G401 (cell line): ENCODE data around the gene GOLGA7B. TPM values are rescaled to one million over a fixed set of nuclear protein-coding genes. Genes with fewer than 3 reads are reported as not detected.
"Not testable (repeated sequence)": the region's sequence is repeated elsewhere in the genome, so short reads cannot be mapped to it uniquely, and the experiment has no call there.

Experiments
- DNase-seq: peaks from one replicate; pipeline ENCODE4 v3.0.0-alpha.2; 2015; ENCODE audit warnings: low spot score
- in situ Hi-C: cut with HindIII; loops from 2 replicates; pipeline ENCODE4 v1.10.0; 2016; ENCODE audit warnings: low sequenced_read_pairs, mixed read lengths
- total RNA-seq: library from RNA; depleted of rRNA; stranded (reverse); fragments of >200 nt; shearing (Covaris generic); gene quantifications from 2 replicates; pipeline ENCODE4 v1.2.3, GENCODE V29; 2014

GOLGA7B gene
- total RNA-seq, 1 experiment from 2014 or later = not detected

DNA sequence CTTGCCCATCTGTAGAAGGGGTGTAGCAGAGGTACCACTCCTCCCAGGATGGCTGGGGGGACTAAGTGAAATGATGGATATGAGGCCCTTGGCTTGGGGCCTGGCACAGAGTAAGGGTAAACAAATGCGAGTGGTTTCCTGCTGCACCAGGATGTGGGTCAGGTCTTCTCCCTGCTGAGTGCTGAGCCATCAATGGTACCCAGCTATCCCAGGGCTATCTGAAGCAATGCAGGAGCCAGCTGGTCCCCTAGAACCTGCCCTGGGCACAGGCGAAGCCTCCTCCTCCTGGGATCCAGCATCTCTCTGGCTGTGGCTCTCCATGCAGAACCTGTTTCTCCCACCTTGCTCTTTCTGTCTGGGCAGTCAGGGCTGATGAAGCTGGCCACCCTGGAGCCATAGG lies 20.9 kb upstream of the GOLGA7B start:
- peak; percentile 60 for DNase-seq
- in situ Hi-C loops = no loop called here

DNA sequence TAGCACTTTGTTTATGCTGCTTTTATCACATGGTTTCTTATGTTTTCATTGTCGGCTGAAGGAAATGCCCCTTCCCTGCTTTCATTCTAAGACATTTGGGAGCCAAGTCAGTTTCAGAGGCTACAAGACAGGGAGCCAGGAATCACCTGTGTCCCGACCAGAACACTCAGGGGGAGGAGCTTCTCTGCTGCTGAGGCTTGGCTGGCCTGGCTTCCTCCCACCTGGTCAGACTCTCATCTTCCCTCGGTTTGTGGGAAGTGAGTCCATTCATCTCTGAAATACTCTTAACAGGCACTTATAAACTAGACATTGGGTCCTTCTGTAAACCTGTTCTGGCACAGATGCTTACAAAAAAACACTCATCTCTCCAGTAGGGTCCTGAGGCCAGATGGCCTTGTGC lies 19.6 kb upstream of the GOLGA7B start:
- DNase-seq = peak; percentile 89

DNA sequence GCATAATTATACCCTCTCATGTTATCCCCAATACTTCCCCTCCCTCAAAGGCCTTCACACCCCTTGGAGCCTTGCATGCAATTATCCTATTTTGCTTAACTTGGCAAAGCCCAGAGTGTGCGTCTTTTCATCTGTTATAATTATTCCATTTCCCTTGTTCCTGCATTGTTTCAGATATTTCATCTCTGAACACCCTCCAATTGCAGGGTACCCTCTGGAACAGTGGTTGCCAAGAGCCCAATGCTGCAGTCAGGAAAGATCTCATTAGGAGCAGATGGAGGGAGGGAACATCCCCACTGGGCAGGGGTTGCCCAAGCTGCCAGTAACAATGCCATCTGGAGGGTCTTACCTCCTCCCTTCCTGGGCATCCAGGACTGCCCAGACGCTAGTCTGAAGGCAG lies 18.4 kb upstream of the GOLGA7B start:
- DNase-seq = peak; percentile 31
- in situ Hi-C loops = no loop called here

More for the DNA sequence above, 19.6 kb upstream of the GOLGA7B start:
- in situ Hi-C loops = no loop called here

DNA sequence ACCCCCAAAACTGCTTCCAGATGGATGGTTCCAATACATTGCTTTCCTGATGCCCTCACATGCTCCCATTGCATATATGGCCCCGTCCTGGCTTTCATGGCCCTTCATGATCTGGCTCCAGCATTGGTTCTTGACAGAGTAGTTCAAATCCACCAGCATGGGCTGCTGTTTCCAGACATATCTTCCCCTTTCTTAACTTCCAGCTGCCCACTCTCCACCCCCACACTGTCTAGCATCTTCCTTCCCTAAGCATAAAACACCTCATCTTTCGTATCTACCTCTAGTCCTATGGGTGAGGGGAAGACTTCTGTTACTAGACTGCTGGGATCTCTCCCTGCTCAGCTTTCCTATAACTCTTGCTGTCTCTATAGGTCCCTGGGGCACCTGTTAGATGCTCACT lies 13.2 kb upstream of the GOLGA7B start:
- in situ Hi-C loops = no loop called here
- DNase-seq = no peak

DNA sequence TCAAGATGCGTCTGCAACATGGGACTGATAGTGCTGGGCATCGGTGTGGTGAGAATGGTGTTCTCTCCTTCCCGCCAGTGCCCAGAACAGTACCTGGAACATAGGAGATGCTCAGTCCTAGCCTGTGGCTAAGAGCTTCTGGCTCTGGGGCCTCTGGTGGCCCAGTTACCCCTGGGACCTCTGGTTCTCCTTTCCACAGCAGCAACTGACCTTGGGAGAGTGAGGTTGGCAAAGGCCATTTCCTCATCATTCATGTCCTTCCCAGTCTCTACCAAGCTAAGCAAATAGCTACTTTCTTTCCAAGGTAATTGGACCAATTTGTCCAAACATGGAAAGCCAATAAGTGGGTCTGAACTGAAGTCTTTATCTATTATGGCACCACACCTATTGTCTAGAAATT lies 11.6 kb upstream of the GOLGA7B start:
- no peak for DNase-seq
- in situ Hi-C loops = no loop called here

DNA sequence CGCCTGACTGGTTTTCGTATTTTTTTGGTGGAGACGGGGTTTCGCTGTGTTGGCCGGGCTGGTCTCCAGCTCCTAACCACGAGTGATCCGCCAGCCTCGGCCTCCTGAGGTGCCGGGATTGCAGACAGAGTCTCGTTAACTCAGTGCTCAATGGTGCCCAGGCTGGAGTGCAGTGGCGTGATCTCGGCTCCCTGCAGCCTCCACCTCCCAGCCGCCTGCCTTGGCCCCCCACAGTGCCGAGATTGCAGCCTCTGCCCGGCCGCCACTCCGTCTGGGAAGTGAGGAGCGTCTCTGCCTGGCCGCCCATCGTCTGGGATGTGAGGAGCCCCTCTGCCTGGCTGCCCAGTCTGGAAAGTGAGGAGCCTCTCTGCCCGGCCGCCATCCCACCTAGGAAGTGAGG lies 8.5 kb upstream of the GOLGA7B start:
- DNase-seq, in situ Hi-C loops: not testable (repeated sequence)

DNA sequence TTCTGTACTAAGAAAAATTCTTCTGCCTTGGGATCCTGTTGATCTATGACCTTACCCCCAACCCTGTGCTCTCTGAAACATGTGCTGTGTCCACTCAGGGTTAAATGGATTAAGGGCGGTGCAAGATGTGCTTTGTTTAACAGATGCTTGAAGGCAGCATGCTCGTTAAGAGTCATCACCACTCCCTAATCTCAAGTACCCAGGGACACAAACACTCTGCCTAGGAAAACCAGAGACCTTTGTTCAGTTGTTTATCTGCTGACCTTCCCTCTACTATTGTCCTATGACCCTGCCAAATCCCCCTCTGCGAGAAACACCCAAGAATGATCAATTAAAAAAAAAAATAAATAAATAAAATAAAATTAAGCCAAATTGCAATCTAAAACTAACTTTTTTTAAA lies 7.5 kb upstream of the GOLGA7B start:
- in situ Hi-C loops, DNase-seq: not testable (repeated sequence)

DNA sequence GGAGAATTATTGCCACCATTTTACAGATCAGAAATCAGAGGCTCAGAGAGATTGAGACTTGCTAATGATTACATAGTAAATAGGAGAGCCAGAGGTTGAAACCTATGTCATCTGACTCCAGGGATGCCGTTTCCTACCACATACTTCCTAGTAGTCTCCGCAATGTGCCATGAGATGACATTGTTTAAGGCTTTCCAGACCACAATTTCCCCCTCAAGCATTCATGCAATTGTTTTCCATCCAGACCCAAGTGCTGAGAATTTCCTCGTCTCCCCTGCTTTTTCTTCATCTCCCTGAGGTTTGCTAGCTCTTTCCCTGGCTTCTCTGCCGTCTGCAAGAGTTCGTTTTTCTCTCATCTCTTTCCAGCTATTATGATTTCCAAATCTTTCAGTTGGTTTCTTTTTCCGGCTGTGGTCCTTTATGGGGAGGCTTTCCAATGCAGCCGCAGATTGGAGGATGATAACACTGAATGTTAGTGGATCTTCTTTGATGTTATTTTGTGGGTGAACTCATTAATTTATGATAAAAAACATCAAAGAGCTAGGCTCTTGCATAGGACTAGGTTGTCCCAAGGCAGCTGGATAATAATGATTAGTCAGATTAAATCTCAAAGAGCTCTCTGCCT lies 6.9 kb upstream of the GOLGA7B start:
- in situ Hi-C loops = no loop called here
- DNase-seq = no peak

DNA sequence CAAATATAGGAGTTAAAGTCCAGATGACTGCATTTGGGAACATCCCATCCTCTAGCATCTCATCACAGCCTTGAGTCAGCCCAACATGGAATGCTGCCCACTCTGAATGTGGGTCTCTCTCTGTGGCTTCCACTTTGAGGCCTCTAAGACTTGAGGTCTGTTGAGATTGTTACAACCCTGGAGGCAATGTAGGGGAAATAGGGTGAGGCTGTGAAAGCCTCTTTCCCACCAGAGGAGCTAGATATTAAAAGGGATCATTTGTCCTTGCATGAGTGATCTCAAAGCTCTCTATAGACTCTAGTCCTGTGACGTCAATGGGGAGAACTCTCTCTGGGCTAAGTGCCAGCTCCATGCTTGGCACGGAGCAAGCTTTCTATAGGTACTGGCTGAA lies 6.4 kb upstream of the GOLGA7B start:
- DNase-seq = no peak
- in situ Hi-C loops = no loop called here

DNA sequence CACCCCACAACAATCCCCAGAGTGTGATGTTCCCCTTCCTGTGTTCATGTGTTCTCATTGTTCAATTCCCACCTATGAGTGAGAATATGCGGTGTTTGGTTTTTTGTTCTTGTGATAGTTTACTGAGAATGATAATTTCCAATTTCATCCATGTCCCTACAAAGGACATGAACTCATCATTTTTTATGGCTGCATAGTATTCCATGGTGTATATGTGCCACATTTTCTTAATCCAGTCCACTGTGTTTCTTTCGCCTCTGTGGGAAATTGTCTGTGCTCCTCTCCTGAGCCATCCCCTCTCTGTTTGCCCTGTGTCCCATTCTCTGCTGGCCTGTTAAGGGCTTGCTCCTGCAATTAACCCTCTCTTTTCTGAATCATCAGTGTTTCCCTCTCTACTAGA lies 5.7 kb upstream of the GOLGA7B start:
- DNase-seq, in situ Hi-C loops: not testable (repeated sequence)

DNA sequence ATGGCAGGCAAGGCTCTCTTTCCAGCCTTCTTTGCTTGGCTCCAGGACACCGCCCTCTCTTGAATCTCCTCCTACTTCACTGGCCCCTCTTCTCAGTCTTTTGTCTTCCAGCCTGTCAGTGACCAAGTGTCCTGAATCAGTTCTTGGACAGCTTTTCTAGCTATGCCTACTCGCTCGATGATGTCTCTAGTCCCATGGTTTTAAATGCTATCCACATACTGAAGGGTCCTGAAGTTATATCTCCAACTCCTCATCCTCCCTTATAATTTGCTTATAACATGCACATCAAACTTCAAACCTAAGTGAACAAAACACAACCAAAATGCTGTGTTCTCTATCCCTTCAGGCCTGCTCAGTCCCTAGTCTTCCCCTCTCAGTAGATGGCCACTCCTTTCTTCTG lies 5.0 kb upstream of the GOLGA7B start:
- in situ Hi-C loops = no loop called here
- no peak for DNase-seq

DNA sequence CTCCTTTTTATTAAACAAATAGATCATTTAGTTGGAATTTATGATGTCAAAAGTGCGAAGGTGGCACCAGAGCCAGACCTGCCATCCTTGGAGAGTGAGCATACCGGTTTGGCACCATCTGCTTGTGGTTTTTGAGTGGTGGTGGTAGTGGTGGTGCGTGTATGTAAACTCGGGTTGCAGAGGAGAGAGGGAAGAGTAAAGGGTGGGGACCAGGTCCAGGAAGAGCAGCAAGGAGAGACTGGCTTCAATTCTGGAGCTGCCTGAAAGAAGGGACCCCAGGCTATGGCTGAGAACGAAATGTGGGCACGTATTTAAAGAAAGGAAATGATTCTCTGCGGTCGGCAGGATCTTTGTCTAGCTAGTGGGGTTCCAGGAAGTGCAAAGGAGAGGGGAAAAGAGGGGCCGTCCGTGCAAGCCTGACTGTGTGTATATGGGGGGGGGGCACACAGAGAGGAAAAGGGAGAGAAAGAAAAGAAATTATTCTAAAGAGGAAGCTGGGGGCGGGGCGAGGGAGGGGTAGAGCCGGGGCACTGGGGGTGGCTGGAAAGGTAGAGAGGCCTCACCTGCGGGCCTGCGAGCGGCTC lies 448 bp upstream of the GOLGA7B start:
- in situ Hi-C loops = no loop called here
- DNase-seq = peak; percentile 71

DNA sequence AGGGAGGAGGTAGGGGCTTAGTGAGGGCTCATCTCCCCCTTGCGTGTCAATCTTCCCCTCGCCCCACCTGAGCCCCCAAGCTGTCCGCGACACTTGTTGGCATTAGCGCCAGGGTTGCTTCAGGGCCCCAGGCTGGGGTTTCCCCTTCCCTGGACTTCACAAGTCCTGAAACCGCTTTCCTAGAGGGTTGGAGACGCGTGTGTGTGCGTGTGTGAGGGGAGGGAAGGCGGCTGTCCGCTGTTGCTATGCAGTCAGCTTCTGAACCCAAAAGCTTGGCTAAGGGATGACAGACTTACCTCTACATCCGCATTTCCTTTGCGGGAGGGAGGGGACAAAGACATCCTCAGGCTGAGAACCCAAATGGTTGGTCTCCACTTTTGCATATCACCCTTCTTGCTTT lies 803 bp downstream of the GOLGA7B start:
- in situ Hi-C loops = no loop called here
- peak; percentile 78 for DNase-seq

DNA sequence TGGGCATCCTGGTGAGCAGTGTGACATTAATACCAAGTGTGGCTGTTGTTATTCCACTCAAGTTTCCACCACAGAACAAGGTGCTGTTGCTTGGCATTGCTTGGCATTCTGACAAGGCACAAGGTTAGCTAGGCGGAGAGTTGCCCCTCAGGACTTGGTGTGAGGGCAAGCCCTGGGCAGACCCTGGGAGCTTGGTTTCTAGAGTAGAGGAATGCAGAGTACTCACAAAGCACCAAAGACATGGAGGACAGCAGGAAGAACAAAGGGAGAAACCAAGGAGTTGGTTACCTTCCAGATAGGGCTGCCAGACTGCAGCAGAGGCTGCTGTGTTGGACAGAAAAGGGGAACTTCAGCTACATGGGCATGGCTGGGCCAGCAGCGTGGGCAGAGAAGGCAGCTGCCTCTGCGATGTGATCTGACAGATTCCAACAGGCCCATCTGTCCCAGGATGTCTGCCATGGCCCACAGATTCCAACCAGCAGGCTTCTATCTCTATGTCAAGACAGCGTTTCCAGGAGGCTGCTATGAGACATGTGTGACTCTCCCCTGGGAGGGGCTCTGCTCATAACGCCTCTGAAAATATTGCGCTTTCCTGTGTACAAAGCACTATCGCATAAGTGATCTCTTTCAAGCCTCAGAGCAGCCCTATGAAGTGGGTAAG lies 1.8 kb downstream of the GOLGA7B start:
- peak; percentile 76 for DNase-seq
- in situ Hi-C loops = no loop called here

DNA sequence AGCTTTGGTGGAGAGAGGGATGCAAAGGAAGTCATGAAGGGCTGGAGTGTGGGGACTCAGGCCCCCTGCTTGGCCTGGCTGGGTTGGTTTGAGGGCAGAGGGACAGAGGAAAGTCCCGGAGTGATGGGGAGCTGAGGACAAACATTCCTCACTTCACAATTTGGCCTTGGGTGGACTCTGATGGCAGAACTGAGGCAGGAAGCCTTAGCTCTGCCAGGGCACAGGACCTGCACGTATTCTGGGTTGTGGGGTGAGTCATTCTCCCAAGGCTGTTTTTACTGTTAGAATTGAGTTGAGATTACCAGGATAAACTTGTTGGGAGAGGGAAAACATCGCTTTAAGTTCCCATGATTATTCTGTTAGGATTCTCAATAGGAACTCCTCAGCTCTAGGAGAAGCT lies 2.6 kb downstream of the GOLGA7B start:
- in situ Hi-C loops = no loop called here
- DNase-seq = no peak

DNA sequence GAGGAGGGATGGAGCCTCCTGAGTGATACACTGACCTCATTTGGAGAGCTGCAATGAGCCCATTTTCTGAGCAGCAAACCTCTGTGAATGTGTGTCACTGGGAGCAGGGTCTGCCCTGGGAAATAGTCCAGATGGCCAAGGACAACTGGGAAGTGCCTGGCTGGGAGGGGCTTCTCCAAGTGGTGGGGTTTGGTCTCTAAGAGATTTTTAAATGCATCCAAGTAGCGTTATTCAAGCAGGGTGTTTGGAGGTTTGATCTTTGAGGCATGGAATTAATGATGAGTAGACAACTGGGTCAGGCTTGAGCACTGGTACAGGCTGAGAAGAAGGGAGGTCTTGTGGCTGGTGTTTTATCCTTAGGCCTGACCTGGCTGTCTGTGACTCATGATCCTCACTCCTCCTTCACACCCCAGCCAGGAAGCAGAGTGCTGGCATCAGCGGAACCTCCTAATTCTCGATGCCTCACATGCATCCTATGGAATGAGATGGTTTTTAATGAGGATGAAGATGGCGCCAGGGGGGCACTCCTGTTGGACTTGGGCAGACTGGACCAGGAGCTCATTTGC lies 3.3 kb downstream of the GOLGA7B start:
- in situ Hi-C loops = no loop called here

DNA sequence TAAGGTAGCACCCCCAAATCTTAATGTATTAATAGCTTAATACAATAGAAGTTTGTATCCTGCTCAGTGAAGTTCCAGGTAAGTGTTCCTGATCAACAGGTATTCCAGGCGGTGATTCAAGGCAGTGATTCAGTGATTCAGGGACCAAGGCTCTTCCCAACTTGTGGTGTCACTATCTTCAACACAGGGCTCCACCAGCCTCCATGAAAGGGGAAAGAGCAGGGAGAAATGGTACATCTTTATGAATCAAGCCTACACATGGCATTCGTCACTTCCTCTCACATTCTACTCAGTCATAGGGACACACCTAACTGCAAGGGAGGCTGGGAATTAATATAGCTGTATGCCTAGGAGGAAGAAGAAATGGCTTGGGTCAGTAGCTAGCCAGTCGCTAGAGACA lies 5.1 kb downstream of the GOLGA7B start:
- in situ Hi-C loops = no loop called here
- DNase-seq = no peak

More for the DNA sequence above, 3.3 kb downstream of the GOLGA7B start:
- no peak for DNase-seq

DNA sequence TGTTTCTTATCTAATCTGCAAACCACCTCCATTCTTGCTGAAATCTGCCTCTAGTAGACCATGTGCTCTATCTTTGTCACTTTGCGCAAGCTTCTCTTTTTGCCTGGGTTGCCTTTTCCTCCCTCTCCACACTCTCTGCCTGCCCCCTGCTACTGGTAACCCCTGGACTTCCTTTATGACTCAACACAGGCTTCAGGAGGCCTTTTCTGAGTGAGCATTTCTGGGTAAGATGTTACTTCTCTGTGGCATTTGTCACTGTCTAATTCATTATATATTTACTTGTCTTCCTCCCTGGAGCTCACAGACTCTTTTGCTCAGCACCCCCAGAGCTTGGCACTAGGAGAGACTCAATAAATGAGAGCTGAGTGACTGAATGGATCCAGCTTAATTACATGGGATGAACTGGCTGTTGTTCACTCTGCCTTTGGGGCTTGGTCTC lies 8.4 kb downstream of the GOLGA7B start:
- in situ Hi-C loops = no loop called here
- DNase-seq = no peak

DNA sequence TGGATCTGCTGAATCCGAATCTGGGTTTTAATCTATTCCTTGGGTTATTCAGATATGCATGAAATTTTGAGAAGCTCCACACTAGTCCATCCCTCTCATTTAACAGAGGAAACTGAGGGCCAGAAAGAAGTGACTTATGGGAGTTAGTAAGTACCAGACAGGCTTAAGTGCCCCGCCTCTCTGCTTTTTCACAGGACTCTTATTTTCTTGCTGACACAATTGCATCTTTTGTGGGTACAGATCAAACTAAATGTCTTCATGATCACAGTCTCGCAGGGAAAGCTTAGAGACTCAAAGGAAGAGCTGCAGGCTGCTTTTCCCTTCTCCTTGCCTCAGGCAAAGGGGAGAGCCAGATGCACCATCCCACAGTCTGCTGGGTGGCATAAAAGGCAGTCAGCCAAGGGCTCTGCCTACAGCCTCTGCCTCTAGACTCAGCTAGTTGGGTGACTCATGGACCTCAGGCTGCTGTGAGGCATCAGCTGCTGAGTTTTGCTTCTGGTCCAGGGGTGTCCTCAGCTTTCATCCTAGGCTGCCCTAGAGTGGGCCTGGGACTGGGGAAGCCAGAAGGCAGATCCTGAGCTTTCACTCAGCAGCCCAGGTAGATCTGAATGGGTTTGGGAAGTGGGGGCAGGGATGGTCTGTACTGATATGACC lies 11.6 kb downstream of the GOLGA7B start:
- peak; percentile 36 for DNase-seq
- in situ Hi-C loops = no loop called here

DNA sequence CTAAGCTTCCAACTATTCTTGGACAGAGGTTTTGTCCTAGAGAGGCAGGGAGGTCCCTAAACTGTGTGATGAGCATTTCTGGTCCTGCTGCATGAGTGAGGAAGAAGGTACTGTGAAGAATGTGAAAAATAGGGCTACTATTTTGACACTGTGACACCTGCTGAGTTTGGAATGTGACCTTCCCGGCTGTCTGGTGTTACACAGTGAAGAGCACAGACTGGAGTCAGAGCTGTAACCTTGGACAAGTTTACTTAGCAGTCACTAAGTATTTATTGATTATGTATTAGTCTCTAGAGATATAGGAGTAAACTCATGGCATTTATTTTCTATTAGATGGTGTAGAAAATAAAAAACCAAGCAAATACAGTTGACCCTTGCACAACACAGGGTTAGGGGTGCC lies 12.3 kb downstream of the GOLGA7B start:
- DNase-seq = peak; percentile 44

More for the DNA sequence above, 12.3 kb downstream of the GOLGA7B start:
- in situ Hi-C loops = no loop called here
